Neural progenitor cell (in vitro differentiated cells): ENCODE data around the gene UHRF1. TPM values are rescaled to one million over a fixed set of nuclear protein-coding genes. Genes with fewer than 3 reads are reported as not detected.
A peak's percentile ranks its signal among the peaks of the same experiment; 100 is the strongest.

ENCODE experiments used
- DNase-seq: peaks from one replicate; pipeline ENCODE4 v3.0.0-alpha.2; 2016; ENCODE audit warnings: low spot score
- H2AFZ ChIP-seq: fragments of 200-600 bp; sonication (generic); replicated peaks from 2 replicates; pipeline ENCODE4 v1.6.1; 2016; ENCODE audit warnings: antibody characterized with exemption
- H3F3A ChIP-seq: fragments of 200-600 bp; sonication (generic); 2 replicates; pipeline ENCODE4 v1.6.1; 2016; ENCODE audit warnings: antibody characterized with exemption, low read depth
- H3K27ac ChIP-seq: fragments of 200-600 bp; sonication (generic); 2 replicates; pipeline ENCODE4 v1.5.1; 2016; ENCODE audit warnings: mild to moderate bottlenecking
- H3K27me3 ChIP-seq: fragments of 200-600 bp; sonication (generic); 2 replicates; pipeline ENCODE4 v1.6.1; 2016; ENCODE audit warnings: mild to moderate bottlenecking, moderate library complexity
- H3K36me3 ChIP-seq: fragments of 200-600 bp; sonication (generic); 2 replicates; pipeline ENCODE4 v1.5.1; 2016
- H3K4me1 ChIP-seq: fragments of 200-600 bp; sonication (generic); 2 replicates; pipeline ENCODE4 v1.6.1; 2016; ENCODE audit warnings: mixed run types
- H3K4me2 ChIP-seq: fragments of 200-600 bp; sonication (generic); 2 replicates; pipeline ENCODE4 v1.6.1; 2016
- H3K4me3 ChIP-seq: fragments of 200-600 bp; sonication (generic); 2 replicates; pipeline ENCODE4 v1.5.1; 2016
- H3K79me2 ChIP-seq: fragments of 200-600 bp; sonication (generic); 2 replicates; pipeline ENCODE4 v1.6.1; 2016; ENCODE audit warnings: low read depth
- H3K9ac ChIP-seq: fragments of 200-600 bp; sonication (generic); 2 replicates; pipeline ENCODE4 v1.6.1; 2016
- H3K9me3 ChIP-seq: fragments of 200-600 bp; sonication (generic); 2 replicates; pipeline ENCODE4 v1.5.1; 2016; ENCODE audit warnings: low read depth
- H4K20me1 ChIP-seq: fragments of 200-600 bp; sonication (generic); 2 replicates; pipeline ENCODE4 v1.6.1; 2016; ENCODE audit warnings: low read depth
- H3K27ac Mint-ChIP-seq: 3 replicates; pipeline ENCODE4 v1.8.0; 2021; ENCODE audit warnings: mixed read lengths
- H3K27me3 Mint-ChIP-seq: 2 replicates; pipeline ENCODE4 v1.8.0; 2022; ENCODE audit warnings: low read depth, mild to moderate bottlenecking, inconsistent platforms, moderate library complexity, mixed read lengths; ENCODE audit not compliant: insufficient read depth
- H3K36me3 Mint-ChIP-seq: 3 replicates; pipeline ENCODE4 v1.8.0; 2021; ENCODE audit warnings: mixed read lengths
- H3K4me1 Mint-ChIP-seq: 3 replicates; pipeline ENCODE4 v1.8.0; 2021; ENCODE audit warnings: mixed read lengths
- H3K4me3 Mint-ChIP-seq: 3 replicates; pipeline ENCODE4 v1.8.0; 2021; ENCODE audit warnings: mild to moderate bottlenecking, moderate library complexity, mixed read lengths
- H3K9me3 Mint-ChIP-seq: 3 replicates; pipeline ENCODE4 v1.8.0; 2020; ENCODE audit warnings: mixed read lengths
- EZH2 ChIP-seq: fragments of 200-600 bp; sonication (generic); IDR thresholded peaks from 2 replicates; pipeline ENCODE4 v1.6.1; 2017; ENCODE audit warnings: antibody characterized with exemption, mild to moderate bottlenecking, moderate library complexity
- EZH2phosphoT487 ChIP-seq: fragments of 200-600 bp; sonication (generic); IDR thresholded peaks from 2 replicates; pipeline ENCODE4 v1.6.1; 2017; ENCODE audit warnings: antibody characterized with exemption
- total RNA-seq: library from RNA; depleted of rRNA; stranded (reverse); fragments of >200 nt; gene quantifications from 2 replicates; pipeline ENCODE4 v1.2.3, GENCODE V29; 2015; ENCODE audit warnings: low replicate concordance
- TF ChIP-seq, protein P1 (sequence below): fragments of 200-600 bp; sonication (generic); IDR thresholded peaks from 2 replicates; pipeline ENCODE4 v1.5.1; 2017; ENCODE audit warnings: antibody characterized with exemption, mild to moderate bottlenecking

UHRF1 gene
- total RNA-seq, 1 donor from 2014 or later, result 34.1 TPM

DNA sequence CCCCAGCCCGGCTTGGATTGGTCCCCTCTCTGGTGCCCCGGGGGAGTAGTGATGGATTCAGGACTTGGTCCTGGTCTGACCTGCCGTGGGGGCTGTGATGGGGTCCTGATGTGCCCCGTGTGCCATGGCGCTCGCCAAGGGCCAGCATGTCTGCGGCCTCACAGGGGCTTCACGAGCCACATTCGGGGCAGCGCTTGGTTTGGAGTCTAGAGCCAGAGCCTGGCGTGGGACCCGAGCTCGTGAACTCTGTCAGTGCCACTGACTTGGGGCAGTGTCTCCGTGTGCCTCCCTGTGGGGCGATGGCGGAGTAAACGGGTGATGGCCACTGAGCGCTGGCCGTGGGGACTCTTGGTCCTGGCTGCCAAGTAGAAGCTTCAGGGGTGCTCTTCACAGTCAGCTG is 76.8 kb downstream of the UHRF1 start:
- DNase-seq, result no peak
- no peak overlapping the region for H3K27ac Mint-ChIP-seq
- H3K27me3 Mint-ChIP-seq, result peaks cover 3% of the 10 kb centered on the region
- H3K27me3 ChIP-seq, result no peaks in the 10 kb centered on the region
- peaks cover 98% of the 10 kb centered on the region for H3K79me2 ChIP-seq
- peaks cover 64% of the 10 kb centered on the region for H3K4me1 Mint-ChIP-seq
- H3K4me3 Mint-ChIP-seq, result no peak overlapping the region
- no peaks in the 10 kb centered on the region for H3K36me3 Mint-ChIP-seq
- no peak overlapping the region for H3K27ac ChIP-seq
- H3K36me3 ChIP-seq, result no peaks in the 10 kb centered on the region
- no peak overlapping the region for H3K4me3 ChIP-seq
- H3K9me3 Mint-ChIP-seq, result no peaks in the 10 kb centered on the region
- H3K9ac ChIP-seq, result no peak overlapping the region
- peaks cover 100% of the 10 kb centered on the region for H4K20me1 ChIP-seq
- no peak overlapping the region for H3K4me2 ChIP-seq
- no peaks in the 10 kb centered on the region for H3K9me3 ChIP-seq
- peaks cover 29% of the 10 kb centered on the region for H3K4me1 ChIP-seq
- TF ChIP-seq, protein P1, sequence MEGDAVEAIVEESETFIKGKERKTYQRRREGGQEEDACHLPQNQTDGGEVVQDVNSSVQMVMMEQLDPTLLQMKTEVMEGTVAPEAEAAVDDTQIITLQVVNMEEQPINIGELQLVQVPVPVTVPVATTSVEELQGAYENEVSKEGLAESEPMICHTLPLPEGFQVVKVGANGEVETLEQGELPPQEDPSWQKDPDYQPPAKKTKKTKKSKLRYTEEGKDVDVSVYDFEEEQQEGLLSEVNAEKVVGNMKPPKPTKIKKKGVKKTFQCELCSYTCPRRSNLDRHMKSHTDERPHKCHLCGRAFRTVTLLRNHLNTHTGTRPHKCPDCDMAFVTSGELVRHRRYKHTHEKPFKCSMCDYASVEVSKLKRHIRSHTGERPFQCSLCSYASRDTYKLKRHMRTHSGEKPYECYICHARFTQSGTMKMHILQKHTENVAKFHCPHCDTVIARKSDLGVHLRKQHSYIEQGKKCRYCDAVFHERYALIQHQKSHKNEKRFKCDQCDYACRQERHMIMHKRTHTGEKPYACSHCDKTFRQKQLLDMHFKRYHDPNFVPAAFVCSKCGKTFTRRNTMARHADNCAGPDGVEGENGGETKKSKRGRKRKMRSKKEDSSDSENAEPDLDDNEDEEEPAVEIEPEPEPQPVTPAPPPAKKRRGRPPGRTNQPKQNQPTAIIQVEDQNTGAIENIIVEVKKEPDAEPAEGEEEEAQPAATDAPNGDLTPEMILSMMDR, result no peak
- no peaks in the 10 kb centered on the region for H3F3A ChIP-seq
- H2AFZ ChIP-seq, result no peak overlapping the region

DNA sequence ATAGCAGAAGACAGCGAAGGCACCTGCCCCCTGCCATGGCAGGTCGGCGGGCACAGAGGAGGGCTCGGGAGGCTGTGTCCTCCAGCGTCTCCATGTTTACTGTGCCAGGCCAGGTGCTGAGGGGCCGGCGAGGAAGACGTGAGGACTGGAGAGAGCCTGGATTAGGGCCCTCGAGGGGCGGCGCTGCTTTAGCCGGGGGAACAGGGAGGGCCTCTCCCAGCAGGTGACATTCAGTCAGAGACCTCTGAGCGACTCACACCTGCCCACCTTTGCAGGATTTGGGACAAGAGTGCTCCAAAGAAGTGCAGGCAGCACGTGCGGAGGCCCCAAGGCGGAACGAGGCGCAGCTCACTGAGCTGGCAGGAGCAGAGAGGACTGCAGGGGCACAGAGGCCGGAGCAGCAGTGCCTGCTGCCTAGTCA is 77.2 kb downstream of the UHRF1 start:
- no peak for DNase-seq
- no peak overlapping the region for H3K9ac ChIP-seq
- H3K9me3 Mint-ChIP-seq, result no peaks in the 10 kb centered on the region
- H3K36me3 Mint-ChIP-seq, result no peaks in the 10 kb centered on the region
- TF ChIP-seq, protein P1, result no peak
- TF ChIP-seq EZH2phosphoT487 (no peak), EZH2 (no peak)
- H3K27ac ChIP-seq, result no peak overlapping the region
- H3F3A ChIP-seq, result no peaks in the 10 kb centered on the region
- no peaks in the 10 kb centered on the region for H3K36me3 ChIP-seq
- peaks cover 100% of the 10 kb centered on the region for H4K20me1 ChIP-seq
- H3K27ac Mint-ChIP-seq, result peak overlapping the region; percentile 25
- H3K9me3 ChIP-seq, result no peaks in the 10 kb centered on the region
- H3K79me2 ChIP-seq, result peaks cover 98% of the 10 kb centered on the region
- no peak overlapping the region for H2AFZ ChIP-seq
- no peaks in the 10 kb centered on the region for H3K27me3 ChIP-seq
- H3K4me1 Mint-ChIP-seq, result peaks cover 65% of the 10 kb centered on the region
- H3K4me3 ChIP-seq, result no peak overlapping the region
- H3K4me1 ChIP-seq, result peaks cover 29% of the 10 kb centered on the region
- H3K4me3 Mint-ChIP-seq, result no peak overlapping the region
- H3K27me3 Mint-ChIP-seq, result peaks cover 3% of the 10 kb centered on the region
- H3K4me2 ChIP-seq, result no peak overlapping the region

GRCh38 chr19:4987256-4987655 is 78.0 kb downstream of the UHRF1 start:
- Mint-ChIP-seq H3K4me1 (peaks cover 69% of the 10 kb centered on the region), H3K27ac (peak overlapping the region; percentile 6), H3K36me3 (peaks cover 3% of the 10 kb centered on the region), H3K9me3 (no peaks in the 10 kb centered on the region), H3K4me3 (no peak overlapping the region), H3K27me3 (peaks cover 3% of the 10 kb centered on the region)
- H2AFZ ChIP-seq, result no peak overlapping the region
- H3K9ac ChIP-seq, result no peak overlapping the region
- no peaks in the 10 kb centered on the region for H3K9me3 ChIP-seq
- H3K4me2 ChIP-seq, result no peak overlapping the region
- no peak overlapping the region for H3K27ac ChIP-seq
- peaks cover 98% of the 10 kb centered on the region for H3K79me2 ChIP-seq
- H3K27me3 ChIP-seq, result no peaks in the 10 kb centered on the region
- TF ChIP-seq EZH2 (no peak), EZH2phosphoT487 (no peak)
- TF ChIP-seq, protein P1, result no peak
- no peak for DNase-seq
- no peak overlapping the region for H3K4me3 ChIP-seq
- H3K4me1 ChIP-seq, result peaks cover 29% of the 10 kb centered on the region
- no peaks in the 10 kb centered on the region for H3K36me3 ChIP-seq
- H3F3A ChIP-seq, result no peaks in the 10 kb centered on the region
- H4K20me1 ChIP-seq, result peaks cover 100% of the 10 kb centered on the region
